Keratinocyte (primary cell): Measurements from ENCODE around the gene TGFBI. TPM values are rescaled to one million over a fixed set of nuclear protein-coding genes. Genes with fewer than 3 reads are reported as not detected.
A peak's percentile ranks its signal among the peaks of the same experiment; 100 is the strongest.

Experiments used
- DNase-seq: peaks from one replicate; pipeline ENCODE4 v3.0.0-alpha.2; 2011; ENCODE audit warnings: low read depth, missing footprints, low spot score
- FAIRE-seq: peaks from 2 replicates; lab custom pipeline; 2011; peaks lifted over from hg19 to GRCh38; lab: Jason Lieb, UNC
- H2AFZ ChIP-seq: 2 replicates; pipeline ENCODE4 v1.6.0; 2012; ENCODE audit warnings: low read length, control low read depth, inconsistent platforms; ENCODE audit not compliant: control insufficient read depth
- H3K27ac ChIP-seq: 2 replicates; pipeline ENCODE4 v1.5.1; 2011; ENCODE audit warnings: low read length; ENCODE audit not compliant: control insufficient read depth, insufficient read depth
- H3K27me3 ChIP-seq: 3 replicates; pipeline ENCODE4 v1.6.0; 2011; ENCODE audit warnings: low read length; ENCODE audit not compliant: control insufficient read depth, insufficient read depth; ENCODE audit errors: extremely low read depth
- H3K36me3 ChIP-seq, 2 experiments: 2 replicates in 1 of 2; 3 replicates in 1 of 2; pipeline ENCODE4 v1.5.1; 2011; ENCODE audit warnings: low read length in 2 of 2, mild to moderate bottlenecking in 1 of 2; ENCODE audit not compliant: control insufficient read depth in 2 of 2, insufficient read depth in 2 of 2; ENCODE audit errors: extremely low read depth in 1 of 2
- H3K4me1 ChIP-seq: 3 replicates; pipeline ENCODE4 v1.5.1; 2011; ENCODE audit warnings: low read length; ENCODE audit not compliant: control insufficient read depth, insufficient read depth; ENCODE audit errors: extremely low read depth
- H3K4me2 ChIP-seq: 3 replicates; pipeline ENCODE4 v1.6.0; 2011; ENCODE audit warnings: low read depth, low read length; ENCODE audit not compliant: control insufficient read depth, insufficient read depth; ENCODE audit errors: extremely low read depth
- H3K4me3 ChIP-seq, 3 experiments: fragments of 200-600 bp in 1 of 3; sonication (generic) in 1 of 3; 2 replicates in 2 of 3; 3 replicates in 1 of 3; pipeline ENCODE4 v1.5.1; 2011 to 2016; ENCODE audit warnings: low read length in 3 of 3, mild to moderate bottlenecking in 3 of 3, control low read depth in 2 of 3, inconsistent platforms in 1 of 3, low read depth in 1 of 3, mixed read lengths in 1 of 3, mixed run types in 1 of 3, moderate library complexity in 1 of 3; ENCODE audit not compliant: control insufficient read depth in 2 of 3, insufficient read depth in 2 of 3; ENCODE audit errors: extremely low read depth in 1 of 3
- H3K79me2 ChIP-seq: 2 replicates; pipeline ENCODE4 v1.6.0; 2012; ENCODE audit warnings: low read length; ENCODE audit not compliant: control insufficient read depth, insufficient read depth
- H3K9ac ChIP-seq: 3 replicates; pipeline ENCODE4 v1.6.0; 2011; ENCODE audit warnings: low read length; ENCODE audit not compliant: control insufficient read depth, insufficient read depth; ENCODE audit errors: extremely low read depth
- H3K9me1 ChIP-seq: 3 replicates; pipeline ENCODE4 v1.6.0; 2011; ENCODE audit warnings: low read length; ENCODE audit not compliant: control insufficient read depth, insufficient read depth; ENCODE audit errors: extremely low read depth
- H3K9me3 ChIP-seq: 2 replicates; pipeline ENCODE4 v1.5.1; 2012; ENCODE audit warnings: low read depth, low read length; ENCODE audit not compliant: control insufficient read depth
- H4K20me1 ChIP-seq: 3 replicates; pipeline ENCODE4 v1.6.0; 2011; ENCODE audit warnings: low read length; ENCODE audit not compliant: control insufficient read depth, insufficient read depth; ENCODE audit errors: extremely low read depth
- CTCF ChIP-seq, 3 experiments: IDR thresholded peaks in 1 of 3; conservative IDR thresholded peaks in 1 of 3; optimal IDR thresholded peaks in 1 of 3; 2 replicates in 2 of 3; 3 replicates in 1 of 3; pipeline versions ENCODE3 to v1.5.1; 2011; ENCODE audit warnings: low read length in 3 of 3, mild to moderate bottlenecking in 3 of 3, moderate library complexity in 2 of 3, control low read depth in 1 of 3, inconsistent platforms in 1 of 3; ENCODE audit not compliant: insufficient read depth in 2 of 3; ENCODE audit errors: extremely low read depth in 1 of 3
- EZH2 ChIP-seq: IDR thresholded peaks from one replicate; pipeline ENCODE4 v1.6.1; 2012; ENCODE audit warnings: inconsistent platforms, mild to moderate bottlenecking, low read length, moderate library complexity
- dilution Hi-C: fragments of 300-500 bp; cut with MboI; formaldehyde crosslinking; loops from one replicate; pipeline ENCODE4 v1.7.0; 2020; ENCODE audit warnings: low sequenced_read_pairs; ENCODE audit not compliant: extremely low pct_ligation_motif_present
- polyA plus RNA-seq, 5 experiments: library from polyadenylated mRNA; depleted of rRNA in 3 of 5; stranded (reverse) in 3 of 5; stranded (forward) in 1 of 5; unstranded in 1 of 5; fragments of >200 nt; gene quantifications; 1 replicate in 1 of 5; 2 replicates in 3 of 5; 3 replicates in 1 of 5; pipeline versions ENCODE4 v1.2.1 to v1.2.3, GENCODE V29; 2011 to 2012; ENCODE audit warnings: missing spikeins in 2 of 5, low read depth in 1 of 5, low replicate concordance in 1 of 5

Gene TGFBI
- polyA plus RNA-seq, 1 donor (not counting 4 experiments of a cell fraction or from before 2014, with no cell fraction given), result 270 TPM

- no peak overlapping the region for H3K4me2 ChIP-seq
- DNase-seq, result no peak
- H2AFZ ChIP-seq, result no peak overlapping the region
- H3K79me2 ChIP-seq, result no peaks in the 10 kb centered on the region
- H4K20me1 ChIP-seq, result no peaks in the 10 kb centered on the region
- no peak for FAIRE-seq
- H3K36me3 ChIP-seq, result no peaks in the 10 kb centered on the region
- H3K9me3 ChIP-seq, result no peaks in the 10 kb centered on the region
- no peaks in the 10 kb centered on the region for H3K9me1 ChIP-seq
- no peak for TF ChIP-seq EZH2
- TF ChIP-seq CTCF (optimal IDR thresholded peaks at IDR 0.05 in 1 of 3, IDR thresholded peaks at IDR 0.05 in 1 of 3, conservative IDR thresholded peaks at IDR 0.05 in 1 of 3; ENCODE audit: extremely low read depth in 1 of 3, insufficient read depth in 2 of 3, low read length in 3 of 3), result no peak
- no peak overlapping the region for H3K9ac ChIP-seq
- H3K27ac ChIP-seq, result no peak overlapping the region
- H3K27me3 ChIP-seq, result no peaks in the 10 kb centered on the region
- dilution Hi-C loops, result no loop called here
- peaks cover 11% of the 10 kb centered on the region for H3K4me1 ChIP-seq
- H3K4me3 ChIP-seq, result no peak overlapping the region
Observed at GRCh38 chr5:136076881-136077445, 48.2 kb downstream of the TGFBI start.

GRCh38 chr5:136079195-136079985, 50.6 kb downstream of the TGFBI start:
- H3K27me3 ChIP-seq, result no peaks in the 10 kb centered on the region
- no peaks in the 10 kb centered on the region for H4K20me1 ChIP-seq
- dilution Hi-C loops, result no loop called here
- no peaks in the 10 kb centered on the region for H3K79me2 ChIP-seq
- FAIRE-seq (no peak), DNase-seq (no peak)
- no peaks in the 10 kb centered on the region for H3K9me1 ChIP-seq
- H3K9me3 ChIP-seq, result no peaks in the 10 kb centered on the region
- H3K9ac ChIP-seq, result peak overlapping the region; percentile 82
- H3K4me1 ChIP-seq, result peaks cover 13% of the 10 kb centered on the region
- peak overlapping the region; percentile 67 for H2AFZ ChIP-seq
- H3K4me3 ChIP-seq, result peak overlapping the region; percentile 39 to 91 (median 74)
- no peaks in the 10 kb centered on the region for H3K36me3 ChIP-seq
- peak overlapping the region; percentile 98 for H3K4me2 ChIP-seq
- TF ChIP-seq CTCF (optimal IDR thresholded peaks at IDR 0.05 in 1 of 3, IDR thresholded peaks at IDR 0.05 in 1 of 3, conservative IDR thresholded peaks at IDR 0.05 in 1 of 3; ENCODE audit: extremely low read depth in 1 of 3, insufficient read depth in 2 of 3, low read length in 3 of 3), result no peak
- TF ChIP-seq EZH2, result no peak
- H3K27ac ChIP-seq, result no peak overlapping the region
